IMR-90 (cell line): Measurements from ENCODE around the gene C1QTNF3.
"Not testable (repeated sequence)": the region's sequence is repeated elsewhere in the genome, so short reads cannot be mapped to it uniquely, and the experiment has no call there.

Experiments
- CEBPB ChIP-seq: IDR thresholded peaks from 2 replicates; pipeline ENCODE4 v1.6.1; 2012; ENCODE audit warnings: low read depth, low read length, improper control_type of control experiment
- CHD1 ChIP-seq: IDR thresholded peaks from 2 replicates; pipeline ENCODE4 v1.6.1; 2012; ENCODE audit warnings: low read depth, low read length, improper control_type of control experiment
- MAZ ChIP-seq: IDR thresholded peaks from 2 replicates; pipeline ENCODE4 v1.6.1; 2012; ENCODE audit warnings: low read depth, mild to moderate bottlenecking, low read length, improper control_type of control experiment, moderate library complexity, borderline replicate concordance
- MXI1 ChIP-seq: IDR thresholded peaks from 2 replicates; pipeline ENCODE4 v1.6.1; 2012; ENCODE audit warnings: low read depth, mild to moderate bottlenecking, low read length, moderate library complexity, borderline replicate concordance
- NFE2L2 ChIP-seq: fragments of 150-350 bp; IDR thresholded peaks from 2 replicates; pipeline ENCODE4 v1.6.1; 2016; ENCODE audit warnings: low read depth, mild to moderate bottlenecking, low read length
- POLR2A ChIP-seq: IDR thresholded peaks from 2 replicates; pipeline ENCODE4 v1.6.1; 2012; ENCODE audit warnings: mild to moderate bottlenecking, low read depth, low read length
- RAD21 ChIP-seq: IDR thresholded peaks from 2 replicates; pipeline ENCODE4 v1.6.1; 2012; ENCODE audit warnings: low read length, improper control_type of control experiment
- RCOR1 ChIP-seq: IDR thresholded peaks from 2 replicates; pipeline ENCODE4 v1.6.1; 2012; ENCODE audit warnings: mild to moderate bottlenecking, low read length, improper control_type of control experiment; ENCODE audit not compliant: insufficient replicate concordance
- RFX5 ChIP-seq: IDR thresholded peaks from 2 replicates; pipeline ENCODE4 v1.8.0; 2012; ENCODE audit warnings: low read depth, mild to moderate bottlenecking, low read length, moderate library complexity
- TF ChIP-seq, protein P1 (sequence below): conservative IDR thresholded peaks from 2 replicates; pipeline ENCODE4 v1.5.1; 2012; ENCODE audit warnings: mild to moderate bottlenecking, low read depth, low read length, improper control_type of control experiment
- TF ChIP-seq, protein P2 (sequence below): fragments of 150-350 bp; IDR thresholded peaks from 2 replicates; pipeline ENCODE4 v1.6.1; 2017; ENCODE audit warnings: mild to moderate bottlenecking, antibody characterized with exemption, low read length, low read depth

DNA sequence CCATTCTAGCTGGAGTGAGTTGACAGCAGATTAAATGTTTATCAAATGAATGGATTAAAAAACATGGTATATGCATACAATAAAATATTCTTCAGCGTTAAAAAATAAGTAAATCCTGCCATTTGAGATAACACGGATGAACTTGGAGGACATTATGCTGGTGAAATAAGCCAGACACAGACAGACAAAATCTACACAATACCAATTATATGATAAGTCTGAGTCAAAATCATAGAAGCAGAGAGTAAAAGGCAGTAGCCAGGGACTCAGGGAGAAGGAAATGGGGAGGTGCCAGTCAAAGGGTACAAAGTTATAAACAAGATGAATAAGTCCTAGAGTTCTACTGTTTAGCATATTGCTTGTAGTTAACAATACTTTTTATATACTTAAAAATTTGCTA, 36.5 kb upstream of the C1QTNF3 start:
- TF ChIP-seq RAD21, MXI1, CHD1, RFX5, POLR2A, RCOR1, NFE2L2, MAZ, CEBPB: not testable (repeated sequence)
- TF ChIP-seq, protein P1, sequence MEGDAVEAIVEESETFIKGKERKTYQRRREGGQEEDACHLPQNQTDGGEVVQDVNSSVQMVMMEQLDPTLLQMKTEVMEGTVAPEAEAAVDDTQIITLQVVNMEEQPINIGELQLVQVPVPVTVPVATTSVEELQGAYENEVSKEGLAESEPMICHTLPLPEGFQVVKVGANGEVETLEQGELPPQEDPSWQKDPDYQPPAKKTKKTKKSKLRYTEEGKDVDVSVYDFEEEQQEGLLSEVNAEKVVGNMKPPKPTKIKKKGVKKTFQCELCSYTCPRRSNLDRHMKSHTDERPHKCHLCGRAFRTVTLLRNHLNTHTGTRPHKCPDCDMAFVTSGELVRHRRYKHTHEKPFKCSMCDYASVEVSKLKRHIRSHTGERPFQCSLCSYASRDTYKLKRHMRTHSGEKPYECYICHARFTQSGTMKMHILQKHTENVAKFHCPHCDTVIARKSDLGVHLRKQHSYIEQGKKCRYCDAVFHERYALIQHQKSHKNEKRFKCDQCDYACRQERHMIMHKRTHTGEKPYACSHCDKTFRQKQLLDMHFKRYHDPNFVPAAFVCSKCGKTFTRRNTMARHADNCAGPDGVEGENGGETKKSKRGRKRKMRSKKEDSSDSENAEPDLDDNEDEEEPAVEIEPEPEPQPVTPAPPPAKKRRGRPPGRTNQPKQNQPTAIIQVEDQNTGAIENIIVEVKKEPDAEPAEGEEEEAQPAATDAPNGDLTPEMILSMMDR, result not testable (repeated sequence)
- TF ChIP-seq, protein P2, sequence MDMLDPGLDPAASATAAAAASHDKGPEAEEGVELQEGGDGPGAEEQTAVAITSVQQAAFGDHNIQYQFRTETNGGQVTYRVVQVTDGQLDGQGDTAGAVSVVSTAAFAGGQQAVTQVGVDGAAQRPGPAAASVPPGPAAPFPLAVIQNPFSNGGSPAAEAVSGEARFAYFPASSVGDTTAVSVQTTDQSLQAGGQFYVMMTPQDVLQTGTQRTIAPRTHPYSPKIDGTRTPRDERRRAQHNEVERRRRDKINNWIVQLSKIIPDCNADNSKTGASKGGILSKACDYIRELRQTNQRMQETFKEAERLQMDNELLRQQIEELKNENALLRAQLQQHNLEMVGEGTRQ, result not testable (repeated sequence)
